ENCODE data around the gene DCANP1.
A peak's percentile ranks its signal among the peaks of the same experiment; 100 is the strongest.

Gene DCANP1

GRCh38 chr5:135417083-135417482 lies 30.1 kb downstream of the DCANP1 start:
- DNase-seq (ENCODE audit: low read depth) = no peak
- no peak overlapping the region for H3K4me3 ChIP-seq (ENCODE audit: low read depth, low read length)
- TF ChIP-seq POLR2A (IDR thresholded peaks at IDR 0.05; ENCODE audit: extremely low read depth, insufficient read length) (no peak), MAX (IDR thresholded peaks at IDR 0.05; ENCODE audit: low read depth, low read length) (no peak), MYC (IDR thresholded peaks at IDR 0.05; ENCODE audit: low read depth, low read length) (no peak), CTCF (IDR thresholded peaks at IDR 0.05; ENCODE audit: low read depth, low read length) (no peak)

- H3K4me3 ChIP-seq (ENCODE audit: low read depth, low read length) = no peak overlapping the region
- no peak for DNase-seq (ENCODE audit: low read depth)
- TF ChIP-seq POLR2A (IDR thresholded peaks at IDR 0.05; ENCODE audit: extremely low read depth, insufficient read length) (no peak), CTCF (IDR thresholded peaks at IDR 0.05; ENCODE audit: low read depth, low read length) (no peak), MAX (IDR thresholded peaks at IDR 0.05; ENCODE audit: low read depth, low read length) (no peak), MYC (IDR thresholded peaks at IDR 0.05; ENCODE audit: low read depth, low read length) (no peak)
These were observed 42.1 kb downstream of the DCANP1 start for GRCh38 chr5:135405082-135405481.

GRCh38 chr5:135402031-135402430 lies 45.1 kb downstream of the DCANP1 start:
- TF ChIP-seq POLR2A (IDR thresholded peaks at IDR 0.05; ENCODE audit: extremely low read depth, insufficient read length) (no peak), CTCF (IDR thresholded peaks at IDR 0.05; ENCODE audit: low read depth, low read length) (no peak), MYC (IDR thresholded peaks at IDR 0.05; ENCODE audit: low read depth, low read length) (no peak), MAX (IDR thresholded peaks at IDR 0.05; ENCODE audit: low read depth, low read length) (no peak)
- DNase-seq (ENCODE audit: low read depth) = no peak
- no peak overlapping the region for H3K4me3 ChIP-seq (ENCODE audit: low read depth, low read length)

- TF ChIP-seq MYC (IDR thresholded peaks at IDR 0.05; ENCODE audit: low read depth, low read length) = no peak
- DNase-seq (ENCODE audit: low read depth) = no peak
- H3K4me3 ChIP-seq (ENCODE audit: low read depth, low read length) = no peak overlapping the region
These were observed 46.3 kb downstream of the DCANP1 start for GRCh38 chr5:135400866-135401265.

- TF ChIP-seq POLR2A (IDR thresholded peaks at IDR 0.05; ENCODE audit: extremely low read depth, insufficient read length) (no peak), MYC (IDR thresholded peaks at IDR 0.05; ENCODE audit: low read depth, low read length) (no peak), MAX (IDR thresholded peaks at IDR 0.05; ENCODE audit: low read depth, low read length) (no peak), CTCF (IDR thresholded peaks at IDR 0.05; ENCODE audit: low read depth, low read length) (no peak)
- peak overlapping the region; percentile 68 for H3K4me3 ChIP-seq (ENCODE audit: low read depth, low read length)
- DNase-seq (ENCODE audit: low read depth) = no peak
These were observed 47.2 kb downstream of the DCANP1 start for GRCh38 chr5:135399794-135400542.

- H3K4me3 ChIP-seq (ENCODE audit: low read depth, low read length) = peak within 1 kb of the TSS; percentile 88
- TF ChIP-seq CTCF (IDR thresholded peaks at IDR 0.05; ENCODE audit: low read depth, low read length) (no peak), POLR2A (IDR thresholded peaks at IDR 0.05; ENCODE audit: extremely low read depth, insufficient read length) (peak; percentile 64), MYC (IDR thresholded peaks at IDR 0.05; ENCODE audit: low read depth, low read length) (peak; percentile 73), MAX (IDR thresholded peaks at IDR 0.05; ENCODE audit: low read depth, low read length) (no peak)
- DNase-seq (ENCODE audit: low read depth) = peak; percentile 89
These were observed 48.0 kb downstream of the DCANP1 start, which contains the start of gene MACROH2A1 for GRCh38 chr5:135398855-135399793. MACROH2A1 (minus strand) TSS chr5:135399231; CDS start chr5:135389093, 10,138 bp downstream.

Measured in NB4 (cell line).